Measurements from ENCODE around the gene MAPK8IP2.
A peak's percentile ranks its signal among the peaks of the same experiment; 100 is the strongest.

The MAPK8IP2 gene

GRCh38 chr22:50575426-50575941, 25.1 kb upstream of the MAPK8IP2 start:
- DNase-seq (ENCODE audit: insufficient read length, low spot score) = no peak
- FAIRE-seq = no peak

DNA sequence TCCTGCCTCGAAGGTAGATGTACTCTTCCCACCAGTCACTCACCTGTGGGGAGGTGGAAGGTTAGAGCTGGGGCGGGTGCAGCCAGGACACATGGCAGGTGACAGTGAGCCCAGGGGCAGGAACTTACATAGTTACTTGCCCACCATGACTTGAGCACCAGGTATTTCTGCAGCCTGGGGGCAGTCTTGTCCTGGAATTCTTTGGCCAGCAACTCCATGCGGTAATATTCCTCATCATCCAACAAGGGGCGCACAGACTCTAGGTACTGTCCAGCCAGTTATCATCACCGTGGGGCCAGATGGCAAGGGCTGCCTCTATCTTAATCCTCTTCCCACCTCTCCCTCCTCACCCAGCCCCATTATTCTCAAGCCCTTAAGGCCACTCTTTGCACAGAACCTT, 24.5 kb upstream of the MAPK8IP2 start:
- FAIRE-seq = no peak
- DNase-seq (ENCODE audit: insufficient read length, low spot score) = no peak

DNA sequence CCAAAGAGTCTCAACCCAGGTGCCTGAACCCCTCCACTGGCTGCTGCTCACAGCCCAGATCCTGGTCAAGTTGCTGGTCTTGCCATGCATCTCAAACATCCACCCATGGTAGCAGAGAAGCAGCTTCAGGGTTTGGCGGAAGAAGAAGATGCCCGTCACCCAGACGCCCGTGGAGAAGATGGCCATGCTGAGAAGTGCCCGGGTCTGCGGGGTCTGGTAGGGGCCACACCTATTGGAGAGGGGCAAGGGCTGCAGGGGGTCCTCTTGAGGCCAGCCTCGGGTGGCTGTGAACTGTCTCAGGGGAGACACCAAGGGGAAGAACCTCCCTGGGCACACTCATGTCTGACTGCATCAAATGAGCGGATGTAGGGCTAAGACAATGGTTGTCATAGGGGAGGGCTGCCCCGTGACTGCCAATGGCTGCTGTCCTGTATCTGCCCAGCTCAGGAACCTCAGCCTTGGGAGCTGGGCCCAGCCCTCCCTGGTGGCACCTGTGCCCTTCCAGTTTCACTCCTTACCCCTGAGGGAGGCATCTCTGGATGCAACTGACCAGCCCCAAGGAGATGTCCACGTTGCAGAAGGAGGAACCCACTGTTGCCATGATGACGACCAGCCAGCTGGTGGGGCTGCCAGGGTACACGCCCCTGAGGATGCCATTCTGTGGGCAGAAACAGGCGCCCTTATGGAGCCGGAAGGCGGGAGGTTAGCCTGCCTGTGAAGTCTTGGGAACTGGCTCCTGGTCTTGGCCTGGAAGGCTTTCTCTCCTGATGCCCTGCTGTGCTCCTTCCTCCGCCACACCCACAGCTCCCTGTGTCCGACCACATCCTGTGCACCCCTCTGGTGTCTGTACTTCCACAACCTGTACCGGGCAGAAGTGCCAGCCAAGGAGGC, 23.5 kb upstream of the MAPK8IP2 start:
- FAIRE-seq (no peak), DNase-seq (ENCODE audit: insufficient read length, low spot score) (no peak)

DNA sequence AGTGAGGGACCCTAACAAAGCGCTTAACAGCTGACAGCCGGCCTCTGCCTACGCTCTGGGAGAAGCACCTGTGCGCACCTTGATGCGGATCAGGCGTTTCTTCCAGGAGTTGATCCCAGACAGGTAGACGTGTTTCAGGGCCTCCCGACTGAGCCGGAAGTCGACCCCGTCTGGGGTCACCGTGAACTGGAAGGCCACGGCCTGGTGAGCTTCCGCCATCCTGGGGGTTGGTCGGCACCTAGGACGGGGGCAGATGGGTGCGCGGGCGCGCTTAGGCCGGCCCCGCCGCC, 23.0 kb upstream of the MAPK8IP2 start:
- FAIRE-seq = no peak
- DNase-seq (ENCODE audit: insufficient read length, low spot score) = no peak

GRCh38 chr22:50577987-50578775, 22.4 kb upstream of the MAPK8IP2 start, which contains the start of gene CPT1B:
TSS of gene CPT1B (minus strand) at chr22:50578427. CDS start at chr22:50577915, 512 bp downstream.
- DNase-seq (ENCODE audit: insufficient read length, low spot score) (no peak), FAIRE-seq (no peak)

DNA sequence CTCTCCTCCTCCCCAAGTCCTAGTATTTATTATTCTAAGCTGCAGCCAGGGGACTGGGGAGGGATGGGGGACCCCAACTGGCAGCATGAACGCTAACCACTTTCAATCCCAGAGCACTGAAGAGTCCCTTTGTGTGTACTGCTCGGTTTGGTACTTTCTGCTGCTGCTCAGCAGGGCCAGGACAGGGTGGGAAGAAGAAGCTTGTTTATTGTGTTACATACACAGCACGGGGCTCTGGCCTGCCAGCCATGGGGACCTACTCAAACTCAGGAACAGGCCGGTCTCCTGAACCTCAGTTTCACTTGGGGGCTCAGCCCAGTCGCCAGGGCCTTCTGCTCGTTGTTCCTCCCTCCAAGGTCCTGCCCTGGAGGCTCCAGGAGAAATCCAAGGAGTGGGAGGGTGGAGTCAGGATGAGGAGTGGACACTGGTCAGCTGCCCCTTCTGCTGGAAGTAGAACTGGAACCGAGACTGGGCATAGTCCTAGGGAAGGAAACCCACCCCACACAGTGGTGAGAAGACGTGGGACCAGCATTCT, 21.8 kb upstream of the MAPK8IP2 start:
- no peak for DNase-seq (ENCODE audit: insufficient read length, low spot score)
- FAIRE-seq = no peak

GRCh38 chr22:50579752-50580151, 20.8 kb upstream of the MAPK8IP2 start:
- FAIRE-seq (no peak), DNase-seq (ENCODE audit: insufficient read length, low spot score) (no peak)

DNA sequence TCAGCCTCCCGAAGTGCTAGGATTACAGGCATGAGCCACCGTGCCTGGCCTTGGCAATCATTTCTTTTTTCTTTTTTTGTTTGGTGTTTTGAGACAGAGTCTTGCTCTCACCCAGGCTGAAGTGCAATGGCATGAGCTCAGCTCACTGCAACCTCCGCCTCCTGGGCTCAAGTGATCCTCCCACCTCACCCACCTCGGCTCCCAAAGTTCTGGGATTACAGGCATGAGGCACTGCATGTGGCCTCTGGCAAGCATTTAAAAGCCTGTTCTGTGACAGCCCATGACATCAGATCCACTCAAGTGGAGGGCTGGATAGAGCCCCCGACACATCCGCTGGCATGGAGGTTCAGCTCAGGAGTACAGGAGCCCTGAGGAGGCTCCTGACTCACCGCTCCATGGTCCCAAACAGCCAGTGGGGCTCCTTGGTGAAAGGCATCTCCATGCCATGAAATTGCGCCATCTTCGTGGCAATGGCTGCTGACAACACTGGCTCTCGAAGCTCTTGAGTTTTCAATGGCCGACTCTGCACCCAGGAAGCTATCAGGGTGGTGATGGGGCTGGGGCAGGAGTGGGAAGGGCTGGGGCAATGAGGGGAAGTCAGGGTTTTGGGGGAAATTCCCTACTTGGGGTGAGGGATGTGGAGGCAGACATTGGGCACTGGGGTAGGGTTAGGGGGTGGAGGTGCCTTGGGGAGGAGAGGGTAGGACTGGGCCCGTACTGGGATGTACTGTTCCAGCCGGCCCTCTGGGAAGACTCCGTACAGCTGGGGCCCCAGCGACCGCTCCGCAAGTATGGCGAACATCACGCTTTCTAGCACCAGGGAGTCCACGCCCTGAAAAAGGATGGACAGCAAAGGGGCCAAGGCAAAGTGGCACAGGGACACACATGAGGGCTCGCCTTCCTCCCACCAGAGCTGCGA, 19.3 kb upstream of the MAPK8IP2 start:
- FAIRE-seq (peak; percentile 62), DNase-seq (ENCODE audit: insufficient read length, low spot score) (no peak)

GRCh38 chr22:50581950-50582492, 18.6 kb upstream of the MAPK8IP2 start:
- FAIRE-seq = peak; percentile 35
- no peak for DNase-seq (ENCODE audit: insufficient read length, low spot score)

GRCh38 chr22:50582493-50583293, 17.9 kb upstream of the MAPK8IP2 start, which contains the start of gene CHKB:
TSS of gene CHKB (minus strand) at chr22:50582849. CDS start at chr22:50582781, 68 bp downstream.
- DNase-seq (ENCODE audit: insufficient read length, low spot score) = peak; percentile 99
- FAIRE-seq = peak; percentile 98

GRCh38 chr22:50583294-50583861, 17.2 kb upstream of the MAPK8IP2 start:
- peak; percentile 65 for FAIRE-seq

GRCh38 chr22:50584106-50585096, 16.2 kb upstream of the MAPK8IP2 start:
- no peak for FAIRE-seq
- no peak for DNase-seq (ENCODE audit: insufficient read length, low spot score)

More at GRCh38 chr22:50583294-50583861, 17.2 kb upstream of the MAPK8IP2 start:
- DNase-seq (ENCODE audit: insufficient read length, low spot score) = no peak

DNA sequence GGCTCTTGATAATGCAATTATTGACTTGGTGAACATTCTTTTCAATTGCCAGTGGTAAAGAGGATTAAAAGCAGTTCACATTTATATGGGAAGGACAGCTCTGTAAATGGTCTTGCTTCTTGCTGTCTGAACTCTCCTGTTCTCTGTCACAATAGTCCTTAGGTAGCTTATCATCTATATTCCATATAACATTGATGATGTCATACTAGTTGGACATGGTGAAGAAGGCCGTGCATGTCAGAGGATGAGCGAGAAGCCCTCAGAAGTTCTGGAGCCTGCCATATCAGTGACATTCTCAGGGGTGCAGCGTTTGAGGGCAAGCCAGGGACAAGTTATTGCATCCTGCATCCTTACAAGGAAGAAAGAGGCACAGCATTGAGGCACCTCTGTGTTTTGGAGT, 15.4 kb upstream of the MAPK8IP2 start:
- FAIRE-seq = no peak
- DNase-seq (ENCODE audit: insufficient read length, low spot score) = no peak

- FAIRE-seq (no peak), DNase-seq (ENCODE audit: insufficient read length, low spot score) (no peak)
Observed at GRCh38 chr22:50585781-50586180, 14.8 kb upstream of the MAPK8IP2 start.

- FAIRE-seq (no peak), DNase-seq (ENCODE audit: insufficient read length, low spot score) (no peak)
Observed at GRCh38 chr22:50586416-50586815, 14.2 kb upstream of the MAPK8IP2 start.

- no peak for FAIRE-seq
- no peak for DNase-seq (ENCODE audit: insufficient read length, low spot score)
Observed at GRCh38 chr22:50587407-50587806, 13.2 kb upstream of the MAPK8IP2 start.

DNA sequence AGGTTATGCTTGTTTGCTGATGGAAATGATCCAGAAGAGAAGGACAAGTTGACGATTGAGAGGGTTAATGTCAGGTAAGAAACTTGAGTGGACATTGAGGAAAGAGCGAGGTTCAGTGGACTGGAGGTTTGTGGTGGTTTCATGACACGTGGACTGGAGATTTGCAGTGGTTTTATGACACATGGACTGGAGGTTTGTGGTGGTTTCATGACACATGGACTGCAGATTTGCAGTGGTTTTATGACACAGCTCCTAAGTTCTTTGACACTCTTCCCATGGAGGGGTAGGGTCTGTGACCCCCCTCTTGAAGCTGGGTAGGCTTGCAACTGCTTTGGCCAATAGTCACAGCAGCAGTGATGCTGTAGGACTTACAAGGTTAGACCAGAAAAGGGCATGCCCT, 5.4 kb upstream of the MAPK8IP2 start:
- no peak for DNase-seq (ENCODE audit: insufficient read length, low spot score)
- FAIRE-seq = no peak

GRCh38 chr22:50597097-50597496, 3.5 kb upstream of the MAPK8IP2 start:
- FAIRE-seq = no peak
- no peak for DNase-seq (ENCODE audit: insufficient read length, low spot score)
